ENCODE measurements around the gene RTL5.

Gene RTL5

DNA sequence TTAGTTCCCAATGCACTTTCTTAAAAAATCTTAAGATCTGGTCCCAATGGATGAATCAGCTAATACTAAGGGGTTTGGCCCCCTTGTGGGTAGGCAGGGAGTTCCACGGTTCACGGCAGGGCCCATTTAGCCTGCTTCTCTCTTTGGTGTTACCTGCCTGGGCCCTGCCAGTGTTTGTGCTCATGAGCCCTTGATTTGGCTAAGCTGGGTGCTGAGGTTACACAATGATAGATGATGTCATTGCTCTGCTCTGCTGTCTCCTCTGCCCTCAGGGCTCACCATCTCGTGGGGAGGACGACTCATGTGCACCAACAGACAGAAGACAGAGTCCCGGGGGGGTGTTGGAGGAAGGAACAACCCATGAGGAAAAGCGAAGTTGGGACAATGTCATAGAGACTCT lies 24.4 kb downstream of the RTL5 start:
- TF ChIP-seq POLR2AphosphoS5 (IDR thresholded peaks at IDR 0.05; ENCODE audit: low read depth) (no peak), SPI1 (IDR thresholded peaks at IDR 0.05; ENCODE audit: borderline replicate concordance, low read depth) (no peak), GABPA (IDR thresholded peaks at IDR 0.05; ENCODE audit: low read depth) (no peak)
- TF ChIP-seq, protein P1, sequence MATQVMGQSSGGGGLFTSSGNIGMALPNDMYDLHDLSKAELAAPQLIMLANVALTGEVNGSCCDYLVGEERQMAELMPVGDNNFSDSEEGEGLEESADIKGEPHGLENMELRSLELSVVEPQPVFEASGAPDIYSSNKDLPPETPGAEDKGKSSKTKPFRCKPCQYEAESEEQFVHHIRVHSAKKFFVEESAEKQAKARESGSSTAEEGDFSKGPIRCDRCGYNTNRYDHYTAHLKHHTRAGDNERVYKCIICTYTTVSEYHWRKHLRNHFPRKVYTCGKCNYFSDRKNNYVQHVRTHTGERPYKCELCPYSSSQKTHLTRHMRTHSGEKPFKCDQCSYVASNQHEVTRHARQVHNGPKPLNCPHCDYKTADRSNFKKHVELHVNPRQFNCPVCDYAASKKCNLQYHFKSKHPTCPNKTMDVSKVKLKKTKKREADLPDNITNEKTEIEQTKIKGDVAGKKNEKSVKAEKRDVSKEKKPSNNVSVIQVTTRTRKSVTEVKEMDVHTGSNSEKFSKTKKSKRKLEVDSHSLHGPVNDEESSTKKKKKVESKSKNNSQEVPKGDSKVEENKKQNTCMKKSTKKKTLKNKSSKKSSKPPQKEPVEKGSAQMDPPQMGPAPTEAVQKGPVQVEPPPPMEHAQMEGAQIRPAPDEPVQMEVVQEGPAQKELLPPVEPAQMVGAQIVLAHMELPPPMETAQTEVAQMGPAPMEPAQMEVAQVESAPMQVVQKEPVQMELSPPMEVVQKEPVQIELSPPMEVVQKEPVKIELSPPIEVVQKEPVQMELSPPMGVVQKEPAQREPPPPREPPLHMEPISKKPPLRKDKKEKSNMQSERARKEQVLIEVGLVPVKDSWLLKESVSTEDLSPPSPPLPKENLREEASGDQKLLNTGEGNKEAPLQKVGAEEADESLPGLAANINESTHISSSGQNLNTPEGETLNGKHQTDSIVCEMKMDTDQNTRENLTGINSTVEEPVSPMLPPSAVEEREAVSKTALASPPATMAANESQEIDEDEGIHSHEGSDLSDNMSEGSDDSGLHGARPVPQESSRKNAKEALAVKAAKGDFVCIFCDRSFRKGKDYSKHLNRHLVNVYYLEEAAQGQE (IDR thresholded peaks at IDR 0.05; ENCODE audit: insufficient replicate concordance, low read depth) = no peak
- TF ChIP-seq, protein P2, sequence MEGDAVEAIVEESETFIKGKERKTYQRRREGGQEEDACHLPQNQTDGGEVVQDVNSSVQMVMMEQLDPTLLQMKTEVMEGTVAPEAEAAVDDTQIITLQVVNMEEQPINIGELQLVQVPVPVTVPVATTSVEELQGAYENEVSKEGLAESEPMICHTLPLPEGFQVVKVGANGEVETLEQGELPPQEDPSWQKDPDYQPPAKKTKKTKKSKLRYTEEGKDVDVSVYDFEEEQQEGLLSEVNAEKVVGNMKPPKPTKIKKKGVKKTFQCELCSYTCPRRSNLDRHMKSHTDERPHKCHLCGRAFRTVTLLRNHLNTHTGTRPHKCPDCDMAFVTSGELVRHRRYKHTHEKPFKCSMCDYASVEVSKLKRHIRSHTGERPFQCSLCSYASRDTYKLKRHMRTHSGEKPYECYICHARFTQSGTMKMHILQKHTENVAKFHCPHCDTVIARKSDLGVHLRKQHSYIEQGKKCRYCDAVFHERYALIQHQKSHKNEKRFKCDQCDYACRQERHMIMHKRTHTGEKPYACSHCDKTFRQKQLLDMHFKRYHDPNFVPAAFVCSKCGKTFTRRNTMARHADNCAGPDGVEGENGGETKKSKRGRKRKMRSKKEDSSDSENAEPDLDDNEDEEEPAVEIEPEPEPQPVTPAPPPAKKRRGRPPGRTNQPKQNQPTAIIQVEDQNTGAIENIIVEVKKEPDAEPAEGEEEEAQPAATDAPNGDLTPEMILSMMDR (IDR thresholded peaks at IDR 0.05; ENCODE audit: insufficient read depth, low read length) = no peak
- peak overlapping the region; percentile 33 for H3K27ac ChIP-seq (replicated peaks)
- peak; percentile 67 to 71 for DNase-seq (ENCODE audit: low read depth in 1 of 2, low spot score in 1 of 2)
- H3K4me3 ChIP-seq (replicated peaks; ENCODE audit: insufficient read depth, low read length) = no peak overlapping the region
- H3K27me3 ChIP-seq (ENCODE audit: insufficient read depth, poor library complexity, severe bottlenecking) = no peaks in the 10 kb centered on the region

DNA sequence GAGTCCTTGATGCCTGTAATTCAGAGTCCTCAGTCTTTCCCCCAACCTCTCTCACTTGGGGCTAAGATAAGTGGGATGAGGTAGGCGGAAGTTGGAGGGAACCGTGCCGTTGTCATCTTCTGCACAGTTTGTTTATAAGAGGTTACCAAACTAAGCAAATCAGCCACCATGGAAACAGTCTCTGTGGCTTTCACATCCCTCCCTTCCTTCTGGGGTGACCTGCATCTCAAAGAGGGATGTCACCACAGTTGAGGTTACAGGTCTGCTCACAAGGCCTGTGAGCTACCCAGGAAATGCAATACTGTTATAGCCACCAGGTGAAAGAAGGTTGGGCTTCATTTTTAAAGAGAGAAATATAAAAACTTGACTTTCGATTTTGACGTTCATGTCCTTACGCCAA lies 26.3 kb downstream of the RTL5 start:
- Histone ChIP-seq H3K4me3 (replicated peaks; ENCODE audit: insufficient read depth, low read length) (no peak overlapping the region), H3K27me3 (ENCODE audit: insufficient read depth, poor library complexity, severe bottlenecking) (no peaks in the 10 kb centered on the region), H3K27ac (replicated peaks) (peak overlapping the region; percentile 71)
- TF ChIP-seq, protein P1 (IDR thresholded peaks at IDR 0.05; ENCODE audit: insufficient replicate concordance, low read depth) = no peak
- TF ChIP-seq SPI1 (IDR thresholded peaks at IDR 0.05; ENCODE audit: borderline replicate concordance, low read depth) (no peak), GABPA (IDR thresholded peaks at IDR 0.05; ENCODE audit: low read depth) (no peak), POLR2AphosphoS5 (IDR thresholded peaks at IDR 0.05; ENCODE audit: low read depth) (no peak)
- TF ChIP-seq, protein P2 (IDR thresholded peaks at IDR 0.05; ENCODE audit: insufficient read depth, low read length) = no peak
- DNase-seq (ENCODE audit: low read depth in 1 of 2, low spot score in 1 of 2) = peak in 1 of 2 experiments; percentile 74

DNA sequence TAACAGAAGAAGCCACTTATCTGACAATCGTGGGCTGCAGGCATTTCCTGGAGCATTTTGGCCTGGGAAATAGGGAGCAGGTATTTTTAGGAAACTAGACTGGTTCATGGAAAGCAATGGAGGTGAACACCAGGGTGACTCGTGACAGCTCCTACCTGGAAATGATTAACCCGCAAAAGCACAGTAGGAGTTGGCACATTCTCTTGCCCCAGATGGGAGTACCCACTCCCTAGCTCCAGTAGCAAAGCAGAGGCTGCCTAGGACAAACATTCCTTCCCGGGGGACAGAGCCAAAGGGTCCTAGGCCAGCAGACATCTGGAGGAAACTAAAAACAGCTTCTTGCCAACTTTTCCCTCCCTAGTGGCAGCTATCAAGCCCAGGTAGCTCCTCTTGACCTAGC lies 29.0 kb downstream of the RTL5 start:
- Histone ChIP-seq H3K27ac (replicated peaks) (no peak overlapping the region), H3K27me3 (ENCODE audit: insufficient read depth, poor library complexity, severe bottlenecking) (no peaks in the 10 kb centered on the region)
- TF ChIP-seq, protein P1 (IDR thresholded peaks at IDR 0.05; ENCODE audit: insufficient replicate concordance, low read depth) = no peak
- TF ChIP-seq GABPA (IDR thresholded peaks at IDR 0.05; ENCODE audit: low read depth) (no peak), POLR2AphosphoS5 (IDR thresholded peaks at IDR 0.05; ENCODE audit: low read depth) (no peak), SPI1 (IDR thresholded peaks at IDR 0.05; ENCODE audit: borderline replicate concordance, low read depth) (no peak)
- TF ChIP-seq, protein P2 (IDR thresholded peaks at IDR 0.05; ENCODE audit: insufficient read depth, low read length) = no peak

More for the DNA sequence above, 29.0 kb downstream of the RTL5 start:
- H3K4me3 ChIP-seq (replicated peaks; ENCODE audit: insufficient read depth, low read length) = no peak overlapping the region
- DNase-seq (ENCODE audit: low read depth in 1 of 2, low spot score in 1 of 2) = no peak

All from HL-60 (cell line).